PFSK-1 (cell line): ENCODE measurements around the gene ERC2.

Source experiments
- FOXP2 ChIP-seq: optimal IDR thresholded peaks from 2 replicates; pipeline ENCODE3; 2011; ENCODE audit warnings: borderline replicate concordance, control low read depth, inconsistent platforms; ENCODE audit not compliant: insufficient read depth; ENCODE audit errors: extremely low read length, extremely low read depth
- POLR2AphosphoS5 ChIP-seq: IDR thresholded peaks from 2 replicates; pipeline ENCODE4 v1.6.1; 2012; ENCODE audit warnings: low read depth, mild to moderate bottlenecking, control low read depth, low read length, moderate library complexity
- SIN3A ChIP-seq: IDR thresholded peaks from 2 replicates; pipeline ENCODE4 v1.6.1; 2012; ENCODE audit warnings: mild to moderate bottlenecking, low read length, moderate library complexity, borderline replicate concordance; ENCODE audit not compliant: insufficient read depth
- TAF1 ChIP-seq: IDR thresholded peaks from 2 replicates; pipeline ENCODE4 v1.6.1; 2012; ENCODE audit warnings: low read length, control low read depth, borderline replicate concordance; ENCODE audit not compliant: insufficient read depth
- TF ChIP-seq, protein P1 (sequence below), 2 experiments: IDR thresholded peaks; 2 replicates each; pipeline versions ENCODE4 v1.6.1 to v1.8.0; 2011 to 2012; ENCODE audit warnings: low read depth in 2 of 2, low read length in 2 of 2, control low read depth in 1 of 2, inconsistent platforms in 1 of 2, mild to moderate bottlenecking in 1 of 2, moderate library complexity in 1 of 2; ENCODE audit not compliant: insufficient read depth in 1 of 2

ERC2 gene

DNA sequence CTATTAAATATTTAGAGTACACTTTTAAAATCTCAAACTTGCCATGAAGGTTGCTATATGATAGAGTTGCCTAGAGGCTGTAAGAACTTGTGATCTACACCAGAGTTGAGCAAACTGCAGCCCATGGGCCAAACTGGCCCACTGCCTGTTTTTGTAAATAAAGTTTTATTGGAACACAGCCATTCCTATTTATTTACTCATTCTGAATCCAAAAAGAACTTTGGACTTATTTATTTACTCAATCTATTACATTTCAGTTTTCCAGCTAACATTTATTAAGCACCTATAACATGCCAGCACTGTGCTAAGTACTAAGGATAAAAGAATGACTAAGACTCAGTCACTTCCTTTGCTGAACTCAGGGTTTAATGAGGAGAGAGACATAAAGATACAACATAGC, 403.6 kb downstream of the ERC2 start:
- TF ChIP-seq SIN3A (no peak), TAF1 (no peak), FOXP2 (no peak), POLR2AphosphoS5 (no peak)
- TF ChIP-seq, protein P1, sequence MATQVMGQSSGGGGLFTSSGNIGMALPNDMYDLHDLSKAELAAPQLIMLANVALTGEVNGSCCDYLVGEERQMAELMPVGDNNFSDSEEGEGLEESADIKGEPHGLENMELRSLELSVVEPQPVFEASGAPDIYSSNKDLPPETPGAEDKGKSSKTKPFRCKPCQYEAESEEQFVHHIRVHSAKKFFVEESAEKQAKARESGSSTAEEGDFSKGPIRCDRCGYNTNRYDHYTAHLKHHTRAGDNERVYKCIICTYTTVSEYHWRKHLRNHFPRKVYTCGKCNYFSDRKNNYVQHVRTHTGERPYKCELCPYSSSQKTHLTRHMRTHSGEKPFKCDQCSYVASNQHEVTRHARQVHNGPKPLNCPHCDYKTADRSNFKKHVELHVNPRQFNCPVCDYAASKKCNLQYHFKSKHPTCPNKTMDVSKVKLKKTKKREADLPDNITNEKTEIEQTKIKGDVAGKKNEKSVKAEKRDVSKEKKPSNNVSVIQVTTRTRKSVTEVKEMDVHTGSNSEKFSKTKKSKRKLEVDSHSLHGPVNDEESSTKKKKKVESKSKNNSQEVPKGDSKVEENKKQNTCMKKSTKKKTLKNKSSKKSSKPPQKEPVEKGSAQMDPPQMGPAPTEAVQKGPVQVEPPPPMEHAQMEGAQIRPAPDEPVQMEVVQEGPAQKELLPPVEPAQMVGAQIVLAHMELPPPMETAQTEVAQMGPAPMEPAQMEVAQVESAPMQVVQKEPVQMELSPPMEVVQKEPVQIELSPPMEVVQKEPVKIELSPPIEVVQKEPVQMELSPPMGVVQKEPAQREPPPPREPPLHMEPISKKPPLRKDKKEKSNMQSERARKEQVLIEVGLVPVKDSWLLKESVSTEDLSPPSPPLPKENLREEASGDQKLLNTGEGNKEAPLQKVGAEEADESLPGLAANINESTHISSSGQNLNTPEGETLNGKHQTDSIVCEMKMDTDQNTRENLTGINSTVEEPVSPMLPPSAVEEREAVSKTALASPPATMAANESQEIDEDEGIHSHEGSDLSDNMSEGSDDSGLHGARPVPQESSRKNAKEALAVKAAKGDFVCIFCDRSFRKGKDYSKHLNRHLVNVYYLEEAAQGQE (IDR thresholded peaks at IDR 0.05; ENCODE audit: insufficient read depth in 1 of 2, low read depth in 2 of 2, low read length in 2 of 2), result no peak

DNA sequence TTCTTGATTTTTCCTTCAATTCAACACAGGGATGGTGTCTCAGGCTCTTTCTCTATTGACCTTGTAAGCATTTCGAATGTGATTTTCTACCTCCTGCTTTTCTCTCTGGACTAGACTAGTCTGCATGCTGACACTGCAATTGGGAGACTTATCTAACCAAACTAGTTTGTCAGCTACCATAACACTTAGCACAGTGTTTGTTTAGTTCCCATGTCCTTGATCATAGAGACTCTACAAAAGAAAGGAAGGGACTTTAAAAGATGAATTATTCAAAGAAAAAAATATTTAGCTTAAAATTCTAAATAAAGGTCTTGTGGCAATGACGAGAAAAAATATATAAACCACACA, 407.0 kb downstream of the ERC2 start:
- TF ChIP-seq, protein P1 (IDR thresholded peaks at IDR 0.05; ENCODE audit: insufficient read depth in 1 of 2, low read depth in 2 of 2, low read length in 2 of 2), result no peak
- TF ChIP-seq SIN3A, result no peak
- no peak for TF ChIP-seq POLR2AphosphoS5
- TF ChIP-seq TAF1, result no peak
- TF ChIP-seq FOXP2, result no peak

DNA sequence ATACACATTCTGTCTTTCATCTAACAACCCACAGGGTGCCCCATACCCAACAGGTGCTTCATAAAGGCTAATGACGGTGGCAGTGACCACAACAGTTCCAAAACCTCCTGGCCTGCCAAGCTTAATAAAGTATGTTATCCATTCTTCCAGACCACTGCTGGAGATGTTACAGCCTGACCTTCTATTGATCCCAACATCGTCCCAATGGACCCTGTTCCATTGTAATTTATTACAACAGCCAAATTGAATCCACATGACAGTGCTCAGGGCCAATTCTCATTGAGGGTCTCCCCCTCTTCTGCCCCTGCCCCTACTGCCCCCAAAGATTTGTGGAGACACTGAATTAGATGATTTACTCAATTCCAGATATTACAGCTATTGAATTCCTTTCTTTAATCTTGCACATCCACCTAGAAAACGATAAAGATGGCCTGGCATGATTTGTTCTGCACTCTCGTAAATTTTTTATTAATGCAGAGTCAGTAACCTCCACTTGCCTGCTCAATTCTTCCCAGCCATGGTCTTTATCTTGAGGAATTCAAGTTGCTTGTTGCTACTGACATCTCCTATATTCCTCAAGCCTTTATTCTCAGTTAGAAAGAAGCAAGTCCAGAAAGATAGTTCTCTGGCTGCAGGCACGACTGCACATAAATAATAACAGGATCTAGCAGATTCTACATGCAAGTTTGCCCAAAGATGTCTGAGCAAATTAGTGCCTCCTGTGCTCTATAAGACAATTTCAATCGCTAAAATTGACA, 407.6 kb downstream of the ERC2 start:
- TF ChIP-seq, protein P1 (IDR thresholded peaks at IDR 0.05; ENCODE audit: insufficient read depth in 1 of 2, low read depth in 2 of 2, low read length in 2 of 2), result no peak
- TF ChIP-seq FOXP2 (no peak), POLR2AphosphoS5 (no peak), SIN3A (no peak), TAF1 (no peak)

DNA sequence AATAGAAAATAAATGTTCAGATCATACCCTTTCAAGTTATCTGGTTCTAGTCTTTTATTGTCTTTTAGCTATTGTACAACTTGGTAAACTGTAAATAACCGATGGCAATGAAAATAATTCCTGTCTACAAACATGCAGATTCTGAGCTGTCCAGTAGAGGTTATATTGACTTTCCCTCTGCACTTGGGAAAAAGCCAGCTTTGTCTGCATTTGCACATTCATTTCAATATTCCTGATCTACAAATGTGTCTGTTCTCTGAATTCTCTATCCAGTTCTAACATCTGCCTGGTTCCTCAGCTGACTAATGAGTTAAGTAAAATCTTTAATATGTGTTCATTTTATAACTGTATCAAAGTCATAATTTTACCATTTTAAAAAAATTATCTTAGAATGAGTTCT, 408.5 kb downstream of the ERC2 start:
- TF ChIP-seq POLR2AphosphoS5 (no peak), SIN3A (no peak), TAF1 (no peak), FOXP2 (no peak)
- TF ChIP-seq, protein P1 (IDR thresholded peaks at IDR 0.05; ENCODE audit: insufficient read depth in 1 of 2, low read depth in 2 of 2, low read length in 2 of 2), result no peak

DNA sequence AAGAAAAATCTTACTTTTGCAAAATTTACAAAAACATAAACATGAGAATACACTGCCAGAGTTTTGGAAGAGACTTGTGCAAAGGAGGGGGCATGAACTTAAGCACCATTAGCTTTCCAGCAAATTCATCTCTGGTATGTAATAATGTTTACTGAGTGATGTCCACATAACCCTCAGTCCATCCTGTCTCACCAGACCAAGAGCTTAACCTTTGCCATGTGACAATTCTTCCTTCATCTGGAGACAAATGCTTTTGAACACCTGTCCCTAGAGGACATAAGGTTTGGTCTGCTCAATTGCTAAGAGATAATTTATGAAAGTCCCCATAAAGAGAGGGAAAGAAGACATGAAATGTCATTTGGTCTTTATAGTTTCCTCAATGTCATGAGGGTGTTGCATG, 412.3 kb downstream of the ERC2 start:
- TF ChIP-seq, protein P1 (IDR thresholded peaks at IDR 0.05; ENCODE audit: insufficient read depth in 1 of 2, low read depth in 2 of 2, low read length in 2 of 2), result no peak
- TF ChIP-seq POLR2AphosphoS5 (no peak), SIN3A (no peak), TAF1 (no peak), FOXP2 (no peak)
